ENCODE measurements around the gene DYNC1I2.
"Not testable (repeated sequence)": the region's sequence is repeated elsewhere in the genome, so short reads cannot be mapped to it uniquely, and the experiment has no call there.

The DYNC1I2 gene

DNA sequence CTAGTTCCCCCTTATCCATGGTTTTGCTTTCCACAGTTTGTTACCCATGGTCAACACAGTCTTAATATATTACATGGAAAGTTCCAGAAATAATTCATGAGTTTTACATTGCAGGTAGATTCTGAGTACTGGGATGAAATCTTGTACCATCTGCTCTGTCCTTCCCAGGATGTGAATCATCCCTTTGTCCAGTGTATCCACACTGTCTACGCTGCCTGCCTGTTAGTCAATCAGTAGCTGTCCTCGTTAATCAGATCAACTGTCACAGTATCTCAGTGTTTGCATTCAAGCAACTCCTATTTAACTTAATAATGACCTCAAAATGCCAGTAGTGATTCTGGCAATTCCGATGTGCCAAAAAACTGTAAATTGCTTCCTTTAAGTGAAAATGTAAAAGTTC lies 76.3 kb downstream of the DYNC1I2 start:
- H3F3A ChIP-seq (ENCODE audit: insufficient read depth, low read length) = no peaks in the 10 kb centered on the region
- no peaks in the 10 kb centered on the region for H3K27me3 ChIP-seq (ENCODE audit: insufficient read depth, low read length)
- no peaks in the 10 kb centered on the region for H4K20me1 ChIP-seq (ENCODE audit: insufficient read depth, low read length)
- H3K9me3 ChIP-seq (ENCODE audit: low read length) = no peaks in the 10 kb centered on the region
- H3K36me3 ChIP-seq (ENCODE audit: insufficient read depth, low read length) = peaks cover 46% of the 10 kb centered on the region
- no peaks in the 10 kb centered on the region for H3K9me2 ChIP-seq (ENCODE audit: low read depth, low read length)
- H3K4me1 ChIP-seq (ENCODE audit: insufficient read depth, low read length, severe bottlenecking) = no peaks in the 10 kb centered on the region
- no peaks in the 10 kb centered on the region for H3K79me2 ChIP-seq (ENCODE audit: insufficient read depth, low read length)
- TF ChIP-seq, protein P1, sequence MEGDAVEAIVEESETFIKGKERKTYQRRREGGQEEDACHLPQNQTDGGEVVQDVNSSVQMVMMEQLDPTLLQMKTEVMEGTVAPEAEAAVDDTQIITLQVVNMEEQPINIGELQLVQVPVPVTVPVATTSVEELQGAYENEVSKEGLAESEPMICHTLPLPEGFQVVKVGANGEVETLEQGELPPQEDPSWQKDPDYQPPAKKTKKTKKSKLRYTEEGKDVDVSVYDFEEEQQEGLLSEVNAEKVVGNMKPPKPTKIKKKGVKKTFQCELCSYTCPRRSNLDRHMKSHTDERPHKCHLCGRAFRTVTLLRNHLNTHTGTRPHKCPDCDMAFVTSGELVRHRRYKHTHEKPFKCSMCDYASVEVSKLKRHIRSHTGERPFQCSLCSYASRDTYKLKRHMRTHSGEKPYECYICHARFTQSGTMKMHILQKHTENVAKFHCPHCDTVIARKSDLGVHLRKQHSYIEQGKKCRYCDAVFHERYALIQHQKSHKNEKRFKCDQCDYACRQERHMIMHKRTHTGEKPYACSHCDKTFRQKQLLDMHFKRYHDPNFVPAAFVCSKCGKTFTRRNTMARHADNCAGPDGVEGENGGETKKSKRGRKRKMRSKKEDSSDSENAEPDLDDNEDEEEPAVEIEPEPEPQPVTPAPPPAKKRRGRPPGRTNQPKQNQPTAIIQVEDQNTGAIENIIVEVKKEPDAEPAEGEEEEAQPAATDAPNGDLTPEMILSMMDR (IDR thresholded peaks at IDR 0.05; ENCODE audit: low read length) = no peak
- no peak for TF ChIP-seq EZH2 (IDR thresholded peaks at IDR 0.05; ENCODE audit: borderline replicate concordance, low read length)
- H3K4me2 ChIP-seq (ENCODE audit: low read length) = no peak overlapping the region
- no peak overlapping the region for H2AFZ ChIP-seq (ENCODE audit: low read length)
- no peak overlapping the region for H3K27ac ChIP-seq (ENCODE audit: low read depth, low read length, poor library complexity, severe bottlenecking)
- H3K4me3 ChIP-seq (ENCODE audit: low read depth, low read length, poor library complexity, severe bottlenecking) = no peak overlapping the region
- H3K9ac ChIP-seq (ENCODE audit: low read length) = no peak overlapping the region

- H3K4me1 ChIP-seq (ENCODE audit: insufficient read depth, low read length, severe bottlenecking) = no peaks in the 10 kb centered on the region
- H3K4me3 ChIP-seq (ENCODE audit: low read depth, low read length, poor library complexity, severe bottlenecking) = no peak overlapping the region
- H3K4me2 ChIP-seq (ENCODE audit: low read length) = no peak overlapping the region
- H3K79me2 ChIP-seq (ENCODE audit: insufficient read depth, low read length) = no peaks in the 10 kb centered on the region
- no peaks in the 10 kb centered on the region for H3K9me2 ChIP-seq (ENCODE audit: low read depth, low read length)
- H3K27me3 ChIP-seq (ENCODE audit: insufficient read depth, low read length) = no peaks in the 10 kb centered on the region
- TF ChIP-seq, protein P1 (IDR thresholded peaks at IDR 0.05; ENCODE audit: low read length) = no peak
- TF ChIP-seq EZH2 (IDR thresholded peaks at IDR 0.05; ENCODE audit: borderline replicate concordance, low read length) = no peak
- no peak overlapping the region for H3K9ac ChIP-seq (ENCODE audit: low read length)
- H3K36me3 ChIP-seq (ENCODE audit: insufficient read depth, low read length) = peaks cover 32% of the 10 kb centered on the region
- no peaks in the 10 kb centered on the region; the same call in 1 of the 2 replicates for H3K9me3 ChIP-seq (ENCODE audit: low read length)
- no peaks in the 10 kb centered on the region for H4K20me1 ChIP-seq (ENCODE audit: insufficient read depth, low read length)
- no peak overlapping the region for H2AFZ ChIP-seq (ENCODE audit: low read length)
- no peaks in the 10 kb centered on the region for H3F3A ChIP-seq (ENCODE audit: insufficient read depth, low read length)
- no peak overlapping the region for H3K27ac ChIP-seq (ENCODE audit: low read depth, low read length, poor library complexity, severe bottlenecking)
Observed at GRCh38 chr2:171771463-171771862, 84.2 kb downstream of the DYNC1I2 start.

DNA sequence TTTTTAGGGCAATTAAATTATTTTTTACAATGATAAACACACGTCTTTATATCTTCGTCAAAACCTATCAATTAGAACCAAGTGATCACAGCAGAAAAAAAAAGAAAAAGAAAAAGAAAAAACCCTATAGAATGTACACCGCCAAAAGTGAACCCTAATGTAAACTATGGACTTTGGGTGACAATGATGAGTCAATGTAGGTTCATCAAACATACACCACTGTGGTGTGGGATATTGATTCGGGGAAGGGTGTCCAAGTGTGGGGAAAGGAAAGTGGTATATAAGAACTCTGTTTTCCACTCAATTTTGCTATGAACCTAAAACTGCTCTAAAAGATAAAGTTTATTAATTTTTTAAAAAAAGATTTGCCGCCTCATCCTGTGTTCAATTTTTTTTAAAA lies 85.1 kb downstream of the DYNC1I2 start:
- no peak overlapping the region for H2AFZ ChIP-seq (ENCODE audit: low read length)
- H3K27me3 ChIP-seq (ENCODE audit: insufficient read depth, low read length) = no peaks in the 10 kb centered on the region
- TF ChIP-seq, protein P1 (IDR thresholded peaks at IDR 0.05; ENCODE audit: low read length) = no peak
- TF ChIP-seq EZH2 (IDR thresholded peaks at IDR 0.05; ENCODE audit: borderline replicate concordance, low read length) = no peak
- H3F3A ChIP-seq (ENCODE audit: insufficient read depth, low read length) = no peaks in the 10 kb centered on the region
- H3K36me3 ChIP-seq (ENCODE audit: insufficient read depth, low read length) = peaks cover 24% of the 10 kb centered on the region
- no peak overlapping the region for H3K27ac ChIP-seq (ENCODE audit: low read depth, low read length, poor library complexity, severe bottlenecking)
- H3K79me2 ChIP-seq (ENCODE audit: insufficient read depth, low read length) = no peaks in the 10 kb centered on the region
- H3K9me2 ChIP-seq (ENCODE audit: low read depth, low read length) = no peaks in the 10 kb centered on the region
- H3K4me3 ChIP-seq (ENCODE audit: low read depth, low read length, poor library complexity, severe bottlenecking) = no peak overlapping the region
- H3K9ac ChIP-seq (ENCODE audit: low read length) = no peak overlapping the region
- H3K9me3 ChIP-seq (ENCODE audit: low read length) = no peaks in the 10 kb centered on the region; the same call in 1 of the 2 replicates
- H3K4me1 ChIP-seq (ENCODE audit: insufficient read depth, low read length, severe bottlenecking) = no peaks in the 10 kb centered on the region
- H3K4me2 ChIP-seq (ENCODE audit: low read length) = no peak overlapping the region
- no peaks in the 10 kb centered on the region for H4K20me1 ChIP-seq (ENCODE audit: insufficient read depth, low read length)

- not testable (repeated sequence) for H3K4me3 ChIP-seq (ENCODE audit: low read depth, low read length, poor library complexity, severe bottlenecking); H3K9ac ChIP-seq (ENCODE audit: low read length); H3K9me3 ChIP-seq (ENCODE audit: low read length)
Observed at GRCh38 chr2:171774581-171774980, 87.3 kb downstream of the DYNC1I2 start.

More at GRCh38 chr2:171774581-171774980, 87.3 kb downstream of the DYNC1I2 start:
- H3K9me2 ChIP-seq (ENCODE audit: low read depth, low read length); H3K4me2 ChIP-seq (ENCODE audit: low read length); H3F3A ChIP-seq (ENCODE audit: insufficient read depth, low read length); H3K27ac ChIP-seq (ENCODE audit: low read depth, low read length, poor library complexity, severe bottlenecking); H3K4me1 ChIP-seq (ENCODE audit: insufficient read depth, low read length, severe bottlenecking); H4K20me1 ChIP-seq (ENCODE audit: insufficient read depth, low read length); H3K79me2 ChIP-seq (ENCODE audit: insufficient read depth, low read length); H3K27me3 ChIP-seq (ENCODE audit: insufficient read depth, low read length); H2AFZ ChIP-seq (ENCODE audit: low read length): not testable (repeated sequence)
- peaks cover 10% of the 10 kb centered on the region for H3K36me3 ChIP-seq (ENCODE audit: insufficient read depth, low read length)

Data from OCI-LY1 (cell line).